ENCODE data around the gene MYRFL.
"Not testable (repeated sequence)": the region's sequence is repeated elsewhere in the genome, so short reads cannot be mapped to it uniquely, and the experiment has no call there.

The MYRFL gene

GRCh38 chr12:69834147-69834546 is 9.1 kb downstream of the MYRFL start:
- Mint-ChIP-seq H3K36me3 (peaks cover 0 to 2% of the 10 kb centered on the region in 2 donors), H3K9me3 (no peaks in the 10 kb centered on the region), H3K4me1 (no peaks in the 10 kb centered on the region), H3K4me3 (no peak overlapping the region), H3K27ac (no peak overlapping the region), H3K27me3 (peaks cover 10 to 24% of the 10 kb centered on the region in 2 donors)
- no peak for ATAC-seq (replicated peaks)
- no peak for DNase-seq

- no peak for ATAC-seq (replicated peaks)
- Mint-ChIP-seq H3K27ac (no peak overlapping the region), H3K27me3 (peaks cover 8 to 24% of the 10 kb centered on the region in 2 donors), H3K4me1 (no peaks in the 10 kb centered on the region), H3K9me3 (no peaks in the 10 kb centered on the region), H3K36me3 (peaks cover 0 to 2% of the 10 kb centered on the region in 2 donors), H3K4me3 (no peak overlapping the region)
- no peak for DNase-seq
Measured at GRCh38 chr12:69834576-69834975, 9.5 kb downstream of the MYRFL start.

- H3K4me1 Mint-ChIP-seq, result no peaks in the 10 kb centered on the region
- H3K27me3 Mint-ChIP-seq, result peaks cover 8 to 25% of the 10 kb centered on the region in 2 donors
- H3K4me3 Mint-ChIP-seq, result no peak overlapping the region
- DNase-seq (no peak), ATAC-seq (replicated peaks) (no peak)
- H3K9me3 Mint-ChIP-seq, result no peaks in the 10 kb centered on the region
- no peak overlapping the region for H3K27ac Mint-ChIP-seq
- peaks cover 0 to 2% of the 10 kb centered on the region in 2 donors for H3K36me3 Mint-ChIP-seq
Measured at GRCh38 chr12:69835081-69835480, 10.1 kb downstream of the MYRFL start.

- H3K36me3 Mint-ChIP-seq, result peaks cover 0 to 2% of the 10 kb centered on the region in 2 donors
- H3K27me3 Mint-ChIP-seq, result peaks cover 12 to 32% of the 10 kb centered on the region in 2 donors
- ATAC-seq (replicated peaks) (no peak), DNase-seq (no peak)
- H3K27ac Mint-ChIP-seq, result no peak overlapping the region
- no peaks in the 10 kb centered on the region for H3K4me1 Mint-ChIP-seq
- H3K9me3 Mint-ChIP-seq, result no peaks in the 10 kb centered on the region
- H3K4me3 Mint-ChIP-seq, result no peak overlapping the region
Measured at GRCh38 chr12:69836015-69836414, 11.0 kb downstream of the MYRFL start.

- no peak for ATAC-seq (replicated peaks)
- Mint-ChIP-seq H3K4me1 (no peaks in the 10 kb centered on the region), H3K4me3 (no peak overlapping the region), H3K36me3 (peaks cover 0 to 2% of the 10 kb centered on the region in 2 donors), H3K27ac (no peak overlapping the region), H3K9me3 (no peaks in the 10 kb centered on the region), H3K27me3 (peaks cover 12 to 34% of the 10 kb centered on the region in 2 donors)
- DNase-seq, result no peak
Measured at GRCh38 chr12:69837191-69837590, 12.2 kb downstream of the MYRFL start.

GRCh38 chr12:69837657-69838415 is 12.8 kb downstream of the MYRFL start:
- Mint-ChIP-seq H3K4me3 (no peak overlapping the region), H3K27ac (no peak overlapping the region), H3K27me3 (peaks cover 5 to 28% of the 10 kb centered on the region in 2 donors), H3K4me1 (no peaks in the 10 kb centered on the region), H3K36me3 (peaks cover 0 to 2% of the 10 kb centered on the region in 2 donors), H3K9me3 (no peaks in the 10 kb centered on the region)
- no peak for ATAC-seq (replicated peaks)
- DNase-seq, result no peak

- no peak for DNase-seq
Measured at GRCh38 chr12:69840727-69841126, 15.7 kb downstream of the MYRFL start.

GRCh38 chr12:69843608-69844007 is 18.6 kb downstream of the MYRFL start:
- Mint-ChIP-seq H3K4me3 (no peak overlapping the region), H3K9me3 (no peaks in the 10 kb centered on the region), H3K36me3 (no peaks in the 10 kb centered on the region), H3K27ac (no peak overlapping the region), H3K4me1 (no peaks in the 10 kb centered on the region), H3K27me3 (peaks cover 4 to 24% of the 10 kb centered on the region in 2 donors)
- DNase-seq, result no peak
- no peak for ATAC-seq (replicated peaks)

More at GRCh38 chr12:69840727-69841126, 15.7 kb downstream of the MYRFL start:
- Mint-ChIP-seq H3K4me1 (no peaks in the 10 kb centered on the region), H3K27me3 (peaks cover 4 to 27% of the 10 kb centered on the region in 2 donors), H3K27ac (no peak overlapping the region), H3K4me3 (no peak overlapping the region), H3K36me3 (peaks cover 0 to 2% of the 10 kb centered on the region in 2 donors), H3K9me3 (no peaks in the 10 kb centered on the region)
- ATAC-seq (replicated peaks), result no peak

GRCh38 chr12:69844416-69844815 is 19.4 kb downstream of the MYRFL start:
- no peak overlapping the region for H3K27ac Mint-ChIP-seq
- DNase-seq (no peak), ATAC-seq (replicated peaks) (no peak)
- peaks cover 4 to 24% of the 10 kb centered on the region in 2 donors for H3K27me3 Mint-ChIP-seq
- no peaks in the 10 kb centered on the region for H3K4me1 Mint-ChIP-seq
- no peak overlapping the region for H3K4me3 Mint-ChIP-seq
- H3K36me3 Mint-ChIP-seq, result no peaks in the 10 kb centered on the region
- no peaks in the 10 kb centered on the region for H3K9me3 Mint-ChIP-seq

GRCh38 chr12:69844836-69845235 is 19.8 kb downstream of the MYRFL start:
- ATAC-seq (replicated peaks) (no peak), DNase-seq (no peak)
- Mint-ChIP-seq H3K27me3 (peaks cover 4 to 24% of the 10 kb centered on the region in 2 donors), H3K27ac (no peak overlapping the region), H3K4me3 (no peak overlapping the region), H3K4me1 (no peaks in the 10 kb centered on the region), H3K9me3 (no peaks in the 10 kb centered on the region), H3K36me3 (no peaks in the 10 kb centered on the region)

GRCh38 chr12:69846976-69847375 is 21.9 kb downstream of the MYRFL start:
- peaks cover 0 to 8% of the 10 kb centered on the region in 2 donors for H3K27me3 Mint-ChIP-seq
- no peak overlapping the region for H3K27ac Mint-ChIP-seq
- no peak overlapping the region for H3K4me3 Mint-ChIP-seq
- no peaks in the 10 kb centered on the region for H3K4me1 Mint-ChIP-seq
- no peak for ATAC-seq (replicated peaks)
- DNase-seq, result no peak
- no peaks in the 10 kb centered on the region for H3K36me3 Mint-ChIP-seq
- H3K9me3 Mint-ChIP-seq, result no peaks in the 10 kb centered on the region

- no peak overlapping the region for H3K4me3 Mint-ChIP-seq
- no peak overlapping the region for H3K27ac Mint-ChIP-seq
Measured at GRCh38 chr12:69851976-69852375, 26.9 kb downstream of the MYRFL start.

GRCh38 chr12:69853176-69853961 is 28.3 kb downstream of the MYRFL start:
- not testable (repeated sequence) for ATAC-seq (replicated peaks); H3K27me3 Mint-ChIP-seq; H3K9me3 Mint-ChIP-seq; DNase-seq; H3K27ac Mint-ChIP-seq; H3K36me3 Mint-ChIP-seq; H3K4me3 Mint-ChIP-seq; H3K4me1 Mint-ChIP-seq

More at GRCh38 chr12:69851976-69852375, 26.9 kb downstream of the MYRFL start:
- peaks cover 2 to 4% of the 10 kb centered on the region in 2 donors for H3K9me3 Mint-ChIP-seq
- no peaks in the 10 kb centered on the region for H3K36me3 Mint-ChIP-seq
- no peak for DNase-seq
- H3K4me1 Mint-ChIP-seq, result no peaks in the 10 kb centered on the region
- ATAC-seq (replicated peaks), result no peak
- no peaks in the 10 kb centered on the region for H3K27me3 Mint-ChIP-seq

GRCh38 chr12:69866698-69867097 is 41.7 kb downstream of the MYRFL start:
- Mint-ChIP-seq H3K4me1 (no peaks in the 10 kb centered on the region), H3K27me3 (peaks cover 14 to 18% of the 10 kb centered on the region in 2 donors), H3K9me3 (no peaks in the 10 kb centered on the region), H3K36me3 (no peaks in the 10 kb centered on the region), H3K4me3 (no peak overlapping the region), H3K27ac (no peak overlapping the region)
- DNase-seq, result no peak
- ATAC-seq (replicated peaks), result no peak

- Mint-ChIP-seq H3K27me3 (peaks cover 14 to 18% of the 10 kb centered on the region in 2 donors), H3K27ac (no peak overlapping the region)
- ATAC-seq (replicated peaks), result no peak
Measured at GRCh38 chr12:69868695-69869094, 43.7 kb downstream of the MYRFL start.

More at GRCh38 chr12:69868695-69869094, 43.7 kb downstream of the MYRFL start:
- H3K9me3 Mint-ChIP-seq, result no peaks in the 10 kb centered on the region
- H3K36me3 Mint-ChIP-seq, result no peaks in the 10 kb centered on the region
- H3K4me1 Mint-ChIP-seq, result no peaks in the 10 kb centered on the region
- DNase-seq, result no peak
- H3K4me3 Mint-ChIP-seq, result no peak overlapping the region

Data from stimulated activated naive B cell treated with anti-CD40 and anti-IgM and Interleukin-4, amounts not matched to agents 10 μg/mL and 1 μg/mL and 100 μg/mL, for 72 hours (primary cell).